SH-SY5Y (cell line): Measurements from ENCODE around the gene PALD1.

ENCODE experiments used
- GATA2 ChIP-seq: IDR thresholded peaks from 2 replicates; pipeline ENCODE4 v1.6.1; 2011; ENCODE audit warnings: mild to moderate bottlenecking, low read depth, low read length
- GATA3 ChIP-seq: IDR thresholded peaks from 2 replicates; pipeline ENCODE4 v1.6.1; 2011; ENCODE audit warnings: low read depth, mild to moderate bottlenecking, low read length, moderate library complexity

- TF ChIP-seq GATA2 (no peak), GATA3 (no peak)
These were observed 49.7 kb downstream of the PALD1 start for GRCh38 chr10:70528314-70528713.
